ENCODE results near the gene SLC12A1. TPM values are rescaled to one million over a fixed set of nuclear protein-coding genes. Genes with fewer than 3 reads are reported as not detected.
A peak's percentile ranks its signal among the peaks of the same experiment; 100 is the strongest.

Gene SLC12A1
- total RNA-seq, 1 experiment from 2014 or later = 0.15 TPM

DNA sequence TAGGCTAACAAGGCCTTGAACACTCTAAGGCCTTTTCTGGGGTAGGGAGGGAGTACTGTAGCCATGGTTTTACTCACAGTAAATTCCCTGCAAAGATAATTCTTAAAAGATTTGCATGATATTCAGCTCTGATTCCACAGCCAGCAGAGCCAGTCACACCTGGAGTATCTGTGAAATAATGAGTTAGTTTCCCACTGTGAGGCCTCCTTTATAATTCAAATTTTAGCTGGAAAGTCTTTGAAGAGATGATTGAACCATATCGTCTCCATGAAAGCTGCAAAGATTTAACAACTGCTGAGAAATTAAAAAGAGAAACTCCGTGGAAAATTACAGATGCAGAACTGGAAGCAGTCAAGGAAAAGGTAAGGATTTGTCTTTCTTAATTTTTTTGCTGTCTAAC, 92.8 kb downstream of the SLC12A1 start (continued):
- TF ChIP-seq, protein P1, sequence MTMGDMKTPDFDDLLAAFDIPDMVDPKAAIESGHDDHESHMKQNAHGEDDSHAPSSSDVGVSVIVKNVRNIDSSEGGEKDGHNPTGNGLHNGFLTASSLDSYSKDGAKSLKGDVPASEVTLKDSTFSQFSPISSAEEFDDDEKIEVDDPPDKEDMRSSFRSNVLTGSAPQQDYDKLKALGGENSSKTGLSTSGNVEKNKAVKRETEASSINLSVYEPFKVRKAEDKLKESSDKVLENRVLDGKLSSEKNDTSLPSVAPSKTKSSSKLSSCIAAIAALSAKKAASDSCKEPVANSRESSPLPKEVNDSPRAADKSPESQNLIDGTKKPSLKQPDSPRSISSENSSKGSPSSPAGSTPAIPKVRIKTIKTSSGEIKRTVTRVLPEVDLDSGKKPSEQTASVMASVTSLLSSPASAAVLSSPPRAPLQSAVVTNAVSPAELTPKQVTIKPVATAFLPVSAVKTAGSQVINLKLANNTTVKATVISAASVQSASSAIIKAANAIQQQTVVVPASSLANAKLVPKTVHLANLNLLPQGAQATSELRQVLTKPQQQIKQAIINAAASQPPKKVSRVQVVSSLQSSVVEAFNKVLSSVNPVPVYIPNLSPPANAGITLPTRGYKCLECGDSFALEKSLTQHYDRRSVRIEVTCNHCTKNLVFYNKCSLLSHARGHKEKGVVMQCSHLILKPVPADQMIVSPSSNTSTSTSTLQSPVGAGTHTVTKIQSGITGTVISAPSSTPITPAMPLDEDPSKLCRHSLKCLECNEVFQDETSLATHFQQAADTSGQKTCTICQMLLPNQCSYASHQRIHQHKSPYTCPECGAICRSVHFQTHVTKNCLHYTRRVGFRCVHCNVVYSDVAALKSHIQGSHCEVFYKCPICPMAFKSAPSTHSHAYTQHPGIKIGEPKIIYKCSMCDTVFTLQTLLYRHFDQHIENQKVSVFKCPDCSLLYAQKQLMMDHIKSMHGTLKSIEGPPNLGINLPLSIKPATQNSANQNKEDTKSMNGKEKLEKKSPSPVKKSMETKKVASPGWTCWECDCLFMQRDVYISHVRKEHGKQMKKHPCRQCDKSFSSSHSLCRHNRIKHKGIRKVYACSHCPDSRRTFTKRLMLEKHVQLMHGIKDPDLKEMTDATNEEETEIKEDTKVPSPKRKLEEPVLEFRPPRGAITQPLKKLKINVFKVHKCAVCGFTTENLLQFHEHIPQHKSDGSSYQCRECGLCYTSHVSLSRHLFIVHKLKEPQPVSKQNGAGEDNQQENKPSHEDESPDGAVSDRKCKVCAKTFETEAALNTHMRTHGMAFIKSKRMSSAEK (CRISPR knock-in tag; IDR thresholded peaks at IDR 0.05; ENCODE audit: borderline replicate concordance) = no peak
- TF ChIP-seq RELA (CRISPR knock-in tag; IDR thresholded peaks at IDR 0.05; ENCODE audit: borderline replicate concordance) (no peak), KAT7 (CRISPR knock-in tag; IDR thresholded peaks at IDR 0.05; ENCODE audit: borderline replicate concordance) (no peak), PRRX2 (CRISPR knock-in tag; IDR thresholded peaks at IDR 0.05) (no peak), TEAD4 (CRISPR knock-in tag; IDR thresholded peaks at IDR 0.05) (0 out of 2 replicates have a peak, but pooled peaks have one; percentile 20)
- TF ChIP-seq, protein P2, sequence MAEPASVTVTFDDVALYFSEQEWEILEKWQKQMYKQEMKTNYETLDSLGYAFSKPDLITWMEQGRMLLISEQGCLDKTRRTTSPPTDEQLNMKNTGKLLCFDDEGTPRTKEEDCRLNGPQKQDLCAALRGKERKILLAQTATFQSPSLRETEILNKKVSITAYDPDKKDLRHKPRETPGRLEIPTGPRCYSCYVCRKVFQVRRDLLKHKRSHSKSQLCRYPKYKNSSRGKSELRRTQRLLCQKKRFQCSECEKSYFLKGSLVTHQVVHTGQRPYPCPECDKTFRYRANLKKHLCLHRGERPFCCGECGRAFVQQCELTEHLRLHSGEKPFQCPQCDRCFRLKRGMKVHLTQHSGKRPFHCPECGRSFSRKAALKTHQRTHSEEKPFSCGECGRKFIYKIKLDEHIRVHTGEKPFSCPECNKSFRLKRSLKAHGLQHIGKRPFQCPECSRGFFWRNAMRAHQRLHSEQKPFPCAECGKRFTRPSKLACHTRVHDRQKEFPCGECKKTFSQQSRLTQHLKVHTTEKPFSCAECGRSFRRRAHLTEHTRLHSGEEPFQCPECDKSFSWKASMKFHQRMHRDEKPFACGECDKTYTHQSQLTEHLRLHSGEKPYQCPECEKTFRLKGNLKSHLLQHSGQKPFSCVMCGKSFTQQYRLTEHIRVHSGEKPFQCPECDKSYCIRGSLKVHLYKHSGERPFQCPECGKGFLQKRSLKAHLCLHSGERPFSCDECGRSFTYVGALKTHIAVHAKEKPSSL (CRISPR knock-in tag; conservative IDR thresholded peaks at IDR 0.05) = no peak

DNA sequence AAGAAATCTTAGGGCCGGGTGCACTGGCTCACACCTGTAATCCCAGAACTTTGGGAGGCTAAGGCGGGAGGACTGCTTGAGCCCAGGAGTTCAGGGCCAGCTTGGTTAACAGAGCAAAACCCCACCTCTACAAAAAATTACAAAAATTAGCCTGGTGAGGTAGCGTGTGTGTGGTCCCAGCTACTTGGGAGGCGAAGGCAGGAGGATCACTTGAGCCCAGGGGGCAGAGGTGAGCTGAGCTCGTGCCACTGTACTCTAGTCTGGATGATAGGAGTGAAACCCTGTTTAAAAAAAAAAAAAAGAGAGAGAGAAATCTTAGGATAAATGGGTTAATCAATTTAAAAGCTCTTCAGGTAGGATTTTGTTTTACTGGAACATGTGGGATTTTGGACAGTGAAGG, 93.9 kb downstream of the SLC12A1 start:
- DNase-seq (ENCODE audit: low spot score) (peak; percentile 30), ATAC-seq (peak; percentile 60)
- H3K4me1 Mint-ChIP-seq = peaks cover 60% of the 10 kb centered on the region
- H3K9me3 Mint-ChIP-seq = peaks cover 4% of the 10 kb centered on the region
- no peaks in the 10 kb centered on the region for H3K27me3 Mint-ChIP-seq (ENCODE audit: low read depth)
- POLR2A ChIA-PET = interaction anchor here (0.7 kb wide), 1 partner anchor 489 kb away, joined by 4 read pairs; no protein-coding TSS in a partner anchor
- peak overlapping the region; percentile 97 for H3K27ac Mint-ChIP-seq
- CTCF ChIA-PET = interaction anchor here (0.7 to 2.5 kb wide), 11 partner anchors 8 to 215 kb away, joined by 3 to 15 read pairs (median 4); partner anchors contain the start of gene DUT
- H3K4me3 Mint-ChIP-seq = peak overlapping the region; percentile 40
- no peaks in the 10 kb centered on the region for H3K36me3 Mint-ChIP-seq
- TF ChIP-seq, protein P3, sequence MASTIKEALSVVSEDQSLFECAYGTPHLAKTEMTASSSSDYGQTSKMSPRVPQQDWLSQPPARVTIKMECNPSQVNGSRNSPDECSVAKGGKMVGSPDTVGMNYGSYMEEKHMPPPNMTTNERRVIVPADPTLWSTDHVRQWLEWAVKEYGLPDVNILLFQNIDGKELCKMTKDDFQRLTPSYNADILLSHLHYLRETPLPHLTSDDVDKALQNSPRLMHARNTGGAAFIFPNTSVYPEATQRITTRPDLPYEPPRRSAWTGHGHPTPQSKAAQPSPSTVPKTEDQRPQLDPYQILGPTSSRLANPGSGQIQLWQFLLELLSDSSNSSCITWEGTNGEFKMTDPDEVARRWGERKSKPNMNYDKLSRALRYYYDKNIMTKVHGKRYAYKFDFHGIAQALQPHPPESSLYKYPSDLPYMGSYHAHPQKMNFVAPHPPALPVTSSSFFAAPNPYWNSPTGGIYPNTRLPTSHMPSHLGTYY (CRISPR knock-in tag; IDR thresholded peaks at IDR 0.05) = no peak
- no peak for TF ChIP-seq KAT7 (CRISPR knock-in tag; IDR thresholded peaks at IDR 0.05; ENCODE audit: borderline replicate concordance)
- no peak for TF ChIP-seq EMX1 (CRISPR knock-in tag; IDR thresholded peaks at IDR 0.05)
- no peak for TF ChIP-seq MXD4 (CRISPR knock-in tag; IDR thresholded peaks at IDR 0.05; ENCODE audit: borderline replicate concordance)
- no peak for TF ChIP-seq ZNF317 (CRISPR knock-in tag; IDR thresholded peaks at IDR 0.05; ENCODE audit: borderline replicate concordance, low read depth)
- TF ChIP-seq ATF1 (CRISPR knock-in tag; IDR thresholded peaks at IDR 0.05) = no peak
- TF ChIP-seq RORB (CRISPR knock-in tag; IDR thresholded peaks at IDR 0.05) = no peak
- TF ChIP-seq CREM (CRISPR knock-in tag; IDR thresholded peaks at IDR 0.05) = no peak
- TF ChIP-seq ESRRA (CRISPR knock-in tag; IDR thresholded peaks at IDR 0.05; ENCODE audit: borderline replicate concordance) = no peak
- TF ChIP-seq NR2C2 (CRISPR knock-in tag; IDR thresholded peaks at IDR 0.05) = no peak
- TF ChIP-seq, protein P1 (CRISPR knock-in tag; IDR thresholded peaks at IDR 0.05; ENCODE audit: borderline replicate concordance) = no peak
- no peak for TF ChIP-seq FOXP1 (CRISPR knock-in tag; IDR thresholded peaks at IDR 0.05; ENCODE audit: borderline replicate concordance)
- no peak for TF ChIP-seq MYBL2 (CRISPR knock-in tag; IDR thresholded peaks at IDR 0.05)
- TF ChIP-seq, protein P4, sequence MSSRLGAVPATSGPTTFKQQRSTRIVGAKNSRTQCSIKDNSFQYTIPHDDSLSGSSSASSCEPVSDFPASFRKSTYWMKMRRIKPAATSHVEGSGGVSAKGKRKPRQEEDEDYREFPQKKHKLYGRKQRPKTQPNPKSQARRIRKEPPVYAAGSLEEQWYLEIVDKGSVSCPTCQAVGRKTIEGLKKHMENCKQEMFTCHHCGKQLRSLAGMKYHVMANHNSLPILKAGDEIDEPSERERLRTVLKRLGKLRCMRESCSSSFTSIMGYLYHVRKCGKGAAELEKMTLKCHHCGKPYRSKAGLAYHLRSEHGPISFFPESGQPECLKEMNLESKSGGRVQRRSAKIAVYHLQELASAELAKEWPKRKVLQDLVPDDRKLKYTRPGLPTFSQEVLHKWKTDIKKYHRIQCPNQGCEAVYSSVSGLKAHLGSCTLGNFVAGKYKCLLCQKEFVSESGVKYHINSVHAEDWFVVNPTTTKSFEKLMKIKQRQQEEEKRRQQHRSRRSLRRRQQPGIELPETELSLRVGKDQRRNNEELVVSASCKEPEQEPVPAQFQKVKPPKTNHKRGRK (CRISPR knock-in tag; IDR thresholded peaks at IDR 0.05; ENCODE audit: borderline replicate concordance) = no peak
- no peak for TF ChIP-seq IRF2 (CRISPR knock-in tag; IDR thresholded peaks at IDR 0.05; ENCODE audit: borderline replicate concordance, low read depth)
- TF ChIP-seq TCF7 (CRISPR knock-in tag; IDR thresholded peaks at IDR 0.05; ENCODE audit: low read depth) = no peak

Data from WTC11 (cell line).